Measurements from ENCODE around the gene RNF43.

RNF43 gene

DNA sequence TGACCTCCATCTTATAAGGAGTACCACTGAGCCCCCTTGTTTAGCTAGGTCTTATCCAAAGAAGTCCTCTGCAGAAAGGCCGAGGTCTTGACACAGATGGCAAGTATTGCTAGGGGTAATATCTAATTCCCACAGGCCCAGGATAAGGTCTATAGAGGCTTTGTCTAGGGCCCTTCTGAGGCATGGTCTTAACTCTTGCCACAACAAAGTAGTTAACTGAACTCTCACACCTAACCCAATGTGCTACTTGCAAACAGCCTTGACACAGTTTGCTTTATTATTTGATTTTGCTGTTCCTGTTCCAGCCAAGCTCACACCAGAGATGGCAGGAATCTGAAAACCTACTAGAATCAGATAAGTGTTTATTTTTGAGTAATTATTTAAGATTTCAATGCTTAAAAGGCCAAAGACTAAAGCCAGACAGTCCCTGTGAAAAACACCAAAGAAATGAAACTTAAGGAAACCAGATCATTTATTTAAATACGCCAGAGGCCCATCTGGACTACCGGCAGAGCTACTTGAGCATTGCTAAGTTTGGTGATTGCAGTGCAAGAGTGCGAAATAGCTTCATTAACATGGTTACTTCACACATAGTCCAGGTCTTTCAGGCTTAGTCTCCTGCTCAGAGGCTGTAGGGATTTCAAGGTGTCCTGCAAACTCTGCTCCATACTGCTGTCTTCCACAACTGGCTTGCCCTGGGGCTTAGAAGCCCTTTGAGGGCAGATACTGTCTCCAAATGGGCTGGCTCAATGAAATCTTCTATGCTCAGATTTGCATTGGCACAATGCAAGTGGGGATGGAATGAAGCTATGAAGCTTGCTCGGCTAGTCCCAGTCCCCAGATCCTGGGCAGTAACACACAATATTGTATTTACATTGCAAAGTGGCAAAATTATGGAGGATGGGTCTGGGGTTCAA lies 36.9 kb downstream of the RNF43 start:
- DNase-seq = no peak

DNA sequence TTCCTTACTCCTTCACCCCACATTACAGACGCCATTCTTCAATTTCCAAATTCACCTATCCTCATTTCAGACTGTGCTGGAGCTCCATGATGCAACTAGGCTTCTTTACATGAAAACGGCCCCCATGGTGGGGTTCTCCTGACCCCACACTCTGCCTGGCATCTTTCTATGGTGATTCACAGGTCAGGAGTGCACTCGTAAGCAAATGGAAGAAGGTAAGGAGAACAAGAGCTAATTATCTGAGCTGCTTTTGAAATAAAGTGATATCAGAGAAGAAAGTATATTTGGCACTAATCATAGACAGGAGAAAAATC lies 37.9 kb downstream of the RNF43 start:
- DNase-seq = no peak

DNA sequence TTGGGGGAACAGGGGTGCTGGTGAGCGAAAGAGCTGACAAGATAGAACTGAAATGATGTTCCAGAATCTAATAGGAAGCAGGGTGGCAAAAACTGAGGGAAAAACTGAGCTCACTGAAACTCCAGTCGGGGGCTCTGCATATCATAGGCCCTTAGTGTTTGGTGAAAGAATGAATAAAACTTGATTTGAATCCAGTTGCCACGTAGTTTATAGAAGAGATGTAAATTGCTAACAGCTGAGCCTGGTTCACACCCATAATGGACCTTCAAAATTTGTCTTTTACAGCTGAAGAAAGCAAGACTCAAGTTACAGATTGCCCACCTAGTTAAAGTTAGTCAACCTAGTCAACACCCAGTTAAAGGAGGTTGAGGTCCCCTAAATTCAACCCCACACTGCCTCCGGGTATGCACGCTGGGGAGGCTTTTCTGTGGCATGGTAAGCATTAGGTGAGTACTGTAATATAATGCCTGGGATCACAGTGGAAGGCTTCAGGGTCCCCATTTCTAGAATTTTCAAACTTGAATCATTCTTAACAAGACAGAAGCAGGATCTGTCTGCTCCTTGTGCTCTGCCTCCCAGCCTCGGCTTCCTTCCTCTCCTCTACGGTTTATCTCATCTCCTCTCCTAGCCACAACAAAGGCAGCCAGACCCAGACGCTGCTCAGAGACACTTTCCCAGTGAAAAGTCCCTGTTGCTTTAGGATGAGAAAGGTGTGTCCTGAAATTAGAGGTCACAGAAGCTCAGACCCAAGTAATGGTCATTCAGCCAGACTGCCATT lies 38.4 kb downstream of the RNF43 start:
- DNase-seq = no peak

GRCh38 chr17:58377661-58378060 lies 39.7 kb downstream of the RNF43 start:
- DNase-seq = no peak

- DNase-seq = no peak
Measured at GRCh38 chr17:58377093-58377601, 40.2 kb downstream of the RNF43 start.

DNA sequence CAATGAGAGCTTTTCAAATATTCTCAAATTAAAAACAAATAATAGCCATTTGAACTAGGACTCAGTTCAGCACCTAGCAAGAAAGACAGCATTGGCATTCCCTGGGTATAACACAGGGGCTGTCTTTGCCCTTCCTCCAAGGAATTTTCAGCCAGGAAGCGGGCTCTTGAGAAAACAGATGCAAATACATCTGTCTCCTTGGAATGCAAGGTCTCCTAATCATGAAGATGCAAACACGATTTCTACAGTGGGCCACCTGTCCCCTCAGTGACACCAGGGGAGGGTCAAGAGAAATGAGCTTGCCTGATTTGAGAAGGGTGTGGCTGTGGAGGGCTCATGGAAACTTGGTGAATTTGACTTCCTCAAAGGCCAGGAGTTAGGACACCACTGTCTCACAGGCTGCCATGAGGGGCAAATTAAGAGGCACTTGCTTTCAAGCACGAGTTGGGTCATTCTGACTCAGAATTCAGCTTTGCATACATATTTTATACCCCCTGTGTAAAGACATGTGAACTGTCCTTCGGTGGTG lies 40.8 kb downstream of the RNF43 start:
- DNase-seq = no peak

DNA sequence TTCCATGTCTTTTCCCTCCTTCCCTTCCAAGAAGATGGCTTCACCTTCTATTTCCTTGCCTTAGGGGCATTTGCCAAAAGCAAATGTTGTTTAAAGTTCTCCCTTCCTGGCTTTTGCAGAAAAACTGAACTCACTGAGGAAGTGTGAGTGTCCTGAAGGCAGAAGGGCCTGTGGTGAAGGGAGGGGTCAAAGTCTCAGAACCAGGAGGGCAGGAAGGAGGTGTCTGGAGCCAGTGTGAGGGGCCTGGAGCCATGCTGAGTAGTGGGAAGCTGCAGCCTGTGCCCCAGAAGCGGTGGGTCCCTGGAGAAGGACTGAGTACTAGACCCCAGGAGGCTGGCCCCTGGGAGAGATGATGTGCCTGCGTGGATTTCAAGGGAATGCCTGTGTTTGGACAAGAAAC lies 41.5 kb downstream of the RNF43 start:
- no peak for DNase-seq

DNA sequence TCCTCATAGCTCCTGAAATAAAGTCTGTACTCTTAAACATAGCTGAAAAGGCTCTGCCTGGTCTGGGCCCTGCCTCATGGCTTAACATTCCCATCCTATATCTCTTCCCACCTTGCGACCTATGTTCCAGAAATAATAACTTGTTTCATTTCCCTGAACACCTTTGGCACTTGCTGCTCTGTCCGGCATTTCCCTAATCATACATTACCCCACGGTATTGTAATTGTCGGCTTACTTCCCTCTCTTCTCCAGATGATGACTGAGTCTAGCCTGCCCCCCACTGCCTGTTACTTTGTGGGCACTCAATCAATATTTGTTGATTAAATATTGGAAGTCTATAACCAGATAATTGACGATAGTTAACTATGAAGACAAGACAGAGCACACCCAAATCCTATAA lies 42.1 kb downstream of the RNF43 start:
- DNase-seq = no peak

DNA sequence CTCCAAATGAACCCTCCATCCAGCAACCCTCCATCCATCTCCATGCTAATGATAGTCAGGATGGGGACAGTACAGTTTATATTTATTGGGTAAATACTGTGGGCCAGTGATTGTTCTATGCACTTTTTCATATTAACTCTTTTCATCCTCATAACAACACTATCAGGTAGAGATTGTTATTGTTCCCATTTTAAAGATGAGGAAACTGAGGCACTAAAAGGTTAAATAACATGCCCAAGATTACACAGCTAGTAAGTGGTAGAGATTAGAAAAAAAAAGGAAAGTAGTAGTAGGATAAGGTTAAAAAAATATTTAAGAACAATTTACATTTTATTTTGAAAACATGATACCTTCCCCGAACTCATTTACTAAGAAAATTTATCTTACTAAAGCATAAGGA lies 43.4 kb downstream of the RNF43 start:
- DNase-seq = no peak

GRCh38 chr17:58373003-58373402 lies 44.3 kb downstream of the RNF43 start:
- DNase-seq = no peak

- DNase-seq = no peak
Measured at GRCh38 chr17:58371300-58371950, 45.9 kb downstream of the RNF43 start.

- no peak for DNase-seq
Measured at GRCh38 chr17:58370716-58371115, 46.6 kb downstream of the RNF43 start.

DNA sequence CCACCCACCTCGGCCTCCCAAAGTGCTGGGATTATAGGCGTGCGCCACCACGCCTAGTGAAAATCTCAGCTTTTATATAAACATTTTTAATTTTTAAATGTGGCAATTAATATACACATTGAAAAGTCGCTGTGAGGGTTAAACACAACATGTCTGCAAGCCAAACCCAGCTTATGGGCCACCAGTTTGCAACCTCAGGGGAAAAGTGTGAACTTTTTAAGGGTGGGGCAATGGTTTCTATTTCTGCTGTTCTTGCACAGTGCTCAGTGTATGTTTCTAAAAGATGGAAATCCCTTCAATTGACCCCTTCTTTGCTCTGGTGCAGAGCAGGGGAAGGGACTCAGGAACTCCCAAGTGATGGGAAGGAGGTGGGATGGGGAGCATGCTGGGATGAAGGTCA lies 47.0 kb downstream of the RNF43 start:
- no peak for DNase-seq

- DNase-seq = no peak
Measured at GRCh38 chr17:58369214-58370031, 47.9 kb downstream of the RNF43 start.

GRCh38 chr17:58368860-58369213 lies 48.5 kb downstream of the RNF43 start:
- DNase-seq = no peak

Measured in cortex of kidney (tissue), 1 donor.